ENCODE data around the gene PLCL2.
"Not testable (repeated sequence)": the region's sequence is repeated elsewhere in the genome, so short reads cannot be mapped to it uniquely, and the experiment has no call there.

Gene PLCL2

GRCh38 chr3:16923112-16923511 is 38.4 kb downstream of the PLCL2 start:
- DNase-seq: no peak

- DNase-seq: no peak
These were observed 42.7 kb downstream of the PLCL2 start for GRCh38 chr3:16927485-16927884.

GRCh38 chr3:16928386-16929132 is 43.8 kb downstream of the PLCL2 start:
- no peak for DNase-seq

- DNase-seq: no peak
These were observed 44.6 kb downstream of the PLCL2 start for GRCh38 chr3:16929311-16929710.

- no peak for DNase-seq
These were observed 48.1 kb downstream of the PLCL2 start for GRCh38 chr3:16932877-16933276.

- no peak for DNase-seq
These were observed 51.0 kb downstream of the PLCL2 start for GRCh38 chr3:16935781-16936180.

GRCh38 chr3:16936233-16936632 is 51.5 kb downstream of the PLCL2 start:
- DNase-seq: no peak

- DNase-seq: no peak
These were observed 52.0 kb downstream of the PLCL2 start for GRCh38 chr3:16936676-16937230.

- DNase-seq: no peak
These were observed 52.6 kb downstream of the PLCL2 start for GRCh38 chr3:16937326-16937845.

- no peak for DNase-seq
These were observed 56.3 kb downstream of the PLCL2 start for GRCh38 chr3:16940769-16941700.

GRCh38 chr3:16942955-16943354 is 58.2 kb downstream of the PLCL2 start:
- no peak for DNase-seq

GRCh38 chr3:16943857-16944256 is 59.1 kb downstream of the PLCL2 start:
- no peak for DNase-seq

- no peak for DNase-seq
These were observed 59.6 kb downstream of the PLCL2 start for GRCh38 chr3:16944356-16944755.

GRCh38 chr3:16945330-16945729 is 60.6 kb downstream of the PLCL2 start:
- DNase-seq: no peak

GRCh38 chr3:16950282-16950681 is 65.5 kb downstream of the PLCL2 start:
- DNase-seq: no peak

GRCh38 chr3:16950845-16951244 is 66.1 kb downstream of the PLCL2 start:
- DNase-seq: no peak

- DNase-seq: not testable (repeated sequence)
These were observed 73.1 kb downstream of the PLCL2 start for GRCh38 chr3:16957852-16958251.

- DNase-seq: no peak
These were observed 75.4 kb downstream of the PLCL2 start for GRCh38 chr3:16960125-16960524.

GRCh38 chr3:16961621-16962205 is 77.0 kb downstream of the PLCL2 start:
- DNase-seq: no peak

GRCh38 chr3:16975083-16975482 is 90.3 kb downstream of the PLCL2 start:
- no peak for DNase-seq

GRCh38 chr3:16978234-16978920 is 93.6 kb downstream of the PLCL2 start:
- no peak for DNase-seq

- no peak for DNase-seq
These were observed 94.1 kb downstream of the PLCL2 start for GRCh38 chr3:16978921-16979271.

All from amniotic stem cell (primary cell).